ENCODE results near the gene CXCL12.

- no peak for TF ChIP-seq CTCF (IDR thresholded peaks at IDR 0.05 in 8 of 11, conservative IDR thresholded peaks at IDR 0.05 in 3 of 11)
- no peak for TF ChIP-seq POLR2A (IDR thresholded peaks at IDR 0.05)
Measured at GRCh38 chr10:44395902-44396670, 11.2 kb upstream of the CXCL12 start.
